Stimulated activated CD8-positive, alpha-beta memory T cell treated with anti-CD3 and anti-CD28 coated beads, Interleukin-4, amount 100 ng/mL, for 48 hours (primary cell): Measurements from ENCODE around the gene KCNIP1.
"Not testable (repeated sequence)": the region's sequence is repeated elsewhere in the genome, so short reads cannot be mapped to it uniquely, and the experiment has no call there.

ENCODE experiments used
- DNase-seq: peaks from one replicate; pipeline ENCODE4 v3.0.0-alpha.2; 2020

KCNIP1 gene

GRCh38 chr5:170538696-170539586 lies 35.1 kb downstream of the KCNIP1 start:
- DNase-seq = no peak

- no peak for DNase-seq
Observed at GRCh38 chr5:170540271-170540670, 36.5 kb downstream of the KCNIP1 start.

- DNase-seq = no peak
Observed at GRCh38 chr5:170541146-170541769, 37.4 kb downstream of the KCNIP1 start.

- DNase-seq = no peak
Observed at GRCh38 chr5:170542691-170543293, 39.0 kb downstream of the KCNIP1 start.

- no peak for DNase-seq
Observed at GRCh38 chr5:170545313-170545712, 41.5 kb downstream of the KCNIP1 start.

GRCh38 chr5:170545811-170546210 lies 42.0 kb downstream of the KCNIP1 start:
- DNase-seq = no peak

- DNase-seq = no peak
Observed at GRCh38 chr5:170546282-170546681, 42.5 kb downstream of the KCNIP1 start.

- DNase-seq = not testable (repeated sequence)
Observed at GRCh38 chr5:170550382-170550781, 46.6 kb downstream of the KCNIP1 start.

DNA sequence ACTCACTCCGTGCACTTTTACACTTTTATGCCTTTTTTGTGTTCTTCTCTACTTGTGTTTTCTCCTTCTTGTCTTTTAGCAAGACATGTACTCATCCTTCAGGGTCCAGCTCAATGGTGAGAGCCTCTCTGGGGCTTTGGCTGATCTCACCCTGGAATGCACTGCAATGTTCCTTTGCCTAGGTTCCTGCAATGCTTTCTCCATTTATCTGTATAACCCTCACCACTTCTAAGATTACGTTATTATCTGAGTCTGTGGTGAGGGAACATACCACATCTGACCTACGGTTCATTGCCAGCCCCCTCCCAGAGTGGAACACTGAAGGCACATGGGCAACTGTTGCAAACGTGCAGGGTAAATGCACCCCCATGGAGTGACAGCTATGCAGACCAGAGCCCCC lies 47.3 kb downstream of the KCNIP1 start:
- no peak for DNase-seq

DNA sequence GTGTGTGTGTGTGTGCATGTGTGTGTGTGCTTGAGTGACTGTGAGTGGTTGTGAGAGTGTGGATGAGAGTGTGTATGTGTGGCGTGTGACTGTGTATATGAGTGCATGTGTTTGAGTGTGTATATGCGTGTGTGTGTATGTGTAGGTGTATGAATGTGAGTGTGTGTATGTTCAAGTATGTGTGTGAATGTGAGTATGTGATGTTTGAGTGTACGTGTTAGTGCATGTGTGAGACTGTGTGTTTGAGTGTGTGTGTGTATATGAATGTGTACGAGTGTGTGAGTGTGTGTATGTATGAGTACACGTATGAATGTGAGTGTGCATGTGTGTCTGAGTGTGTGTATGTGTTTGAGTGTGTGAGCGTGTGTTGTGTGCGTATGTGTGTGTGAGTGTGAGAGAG lies 47.8 kb downstream of the KCNIP1 start:
- DNase-seq = no peak

DNA sequence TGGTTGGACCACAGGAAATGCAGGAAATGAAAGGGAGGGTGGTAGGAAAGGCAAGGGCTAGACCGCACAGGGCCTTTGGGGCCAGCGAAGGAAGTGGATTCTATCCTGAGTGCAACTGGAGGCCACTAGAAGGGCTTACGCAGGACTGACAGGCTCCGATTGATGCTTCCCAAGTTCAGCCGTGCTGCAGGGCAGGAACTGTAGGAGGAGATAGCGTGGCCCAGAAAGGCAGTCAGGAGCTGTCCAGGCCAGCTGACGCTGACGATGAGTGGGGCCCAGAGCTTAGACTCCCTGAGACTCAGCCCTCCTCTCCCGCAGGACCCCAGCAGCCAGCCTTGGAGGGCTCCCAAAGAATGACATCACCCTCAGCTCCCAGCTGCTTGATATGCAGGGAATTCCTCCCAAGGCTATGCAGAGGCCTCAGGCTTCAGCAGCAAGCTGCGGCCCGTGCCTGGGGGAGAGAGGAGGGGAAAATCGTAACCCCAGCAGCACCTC lies 48.8 kb downstream of the KCNIP1 start:
- DNase-seq = no peak

DNA sequence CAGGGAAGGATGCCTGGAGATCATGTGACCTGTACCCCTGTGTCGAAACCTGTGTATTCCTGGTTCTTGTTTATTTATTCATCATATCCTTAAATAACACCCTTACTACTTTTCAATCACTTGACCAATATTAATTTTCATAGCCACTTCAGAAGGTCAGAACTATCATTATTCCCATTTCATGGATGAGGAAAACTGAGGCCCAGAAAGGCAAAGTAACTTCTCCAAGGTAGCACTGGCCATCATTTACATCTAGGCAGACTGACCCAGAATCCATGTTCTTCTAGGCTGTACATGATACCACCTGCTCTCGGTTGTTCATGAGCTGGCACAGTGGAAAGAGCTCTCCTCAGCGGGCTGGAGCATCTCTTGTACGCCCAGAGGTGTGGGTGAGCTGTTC lies 49.4 kb downstream of the KCNIP1 start:
- DNase-seq = no peak

DNA sequence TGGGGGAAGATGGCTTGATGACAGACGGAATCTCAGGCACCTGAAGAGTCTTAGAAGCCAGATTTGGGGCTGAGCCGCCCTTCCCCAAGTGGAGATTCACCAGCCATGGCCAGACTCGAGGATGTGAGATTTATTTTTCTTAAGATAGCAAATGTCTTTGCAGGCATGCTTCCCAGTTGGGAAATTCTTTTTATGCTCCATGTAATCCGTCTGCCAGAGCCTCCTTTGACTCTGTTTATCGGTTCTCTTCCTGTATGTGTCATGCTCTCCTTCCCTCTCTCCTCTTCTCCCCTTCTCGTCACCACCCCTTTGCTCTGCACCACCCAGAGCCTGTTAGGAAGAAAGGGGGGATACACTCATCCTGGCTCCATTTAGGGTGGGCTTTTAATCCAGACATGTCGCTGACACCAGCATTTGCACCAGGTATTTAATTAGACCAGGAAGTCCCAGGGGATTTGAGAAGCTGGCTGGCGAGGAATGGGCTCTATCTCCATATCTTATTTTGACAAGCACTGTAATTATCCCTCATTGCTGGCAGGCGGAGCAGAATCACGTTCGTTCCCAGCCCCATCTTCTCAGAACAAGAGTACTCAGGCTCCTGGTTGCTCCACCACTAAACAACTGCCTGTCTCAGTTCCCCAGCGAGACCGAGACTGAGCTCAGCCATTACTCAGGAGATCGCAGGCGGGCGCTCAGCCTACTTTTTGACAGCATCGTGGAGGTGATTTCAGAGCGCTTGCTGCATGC lies 50.9 kb downstream of the KCNIP1 start:
- no peak for DNase-seq

GRCh38 chr5:170557314-170557713 lies 53.5 kb downstream of the KCNIP1 start:
- DNase-seq = no peak

DNA sequence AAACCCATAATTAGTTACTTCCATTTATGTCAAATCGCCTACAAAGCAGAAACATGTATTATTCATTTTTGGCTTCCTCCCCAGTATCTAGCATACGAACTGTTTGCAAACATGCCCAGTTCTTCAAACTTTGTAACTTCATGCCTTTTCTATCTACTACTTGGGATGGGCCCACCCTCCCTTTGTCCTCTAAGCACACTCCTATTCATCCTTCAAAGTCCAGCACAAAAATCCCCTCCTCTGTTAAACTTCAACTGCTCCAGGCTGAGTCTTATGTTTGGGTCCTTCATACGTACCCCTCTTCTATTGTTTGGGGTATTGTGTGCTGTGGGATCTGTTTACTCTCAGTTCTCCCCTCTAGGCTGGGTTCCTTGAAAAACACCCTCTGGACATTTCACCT lies 55.5 kb downstream of the KCNIP1 start:
- no peak for DNase-seq

- no peak for DNase-seq
Observed at GRCh38 chr5:170560938-170561337, 57.1 kb downstream of the KCNIP1 start.

- DNase-seq = no peak
Observed at GRCh38 chr5:170562166-170562874, 58.5 kb downstream of the KCNIP1 start.

DNA sequence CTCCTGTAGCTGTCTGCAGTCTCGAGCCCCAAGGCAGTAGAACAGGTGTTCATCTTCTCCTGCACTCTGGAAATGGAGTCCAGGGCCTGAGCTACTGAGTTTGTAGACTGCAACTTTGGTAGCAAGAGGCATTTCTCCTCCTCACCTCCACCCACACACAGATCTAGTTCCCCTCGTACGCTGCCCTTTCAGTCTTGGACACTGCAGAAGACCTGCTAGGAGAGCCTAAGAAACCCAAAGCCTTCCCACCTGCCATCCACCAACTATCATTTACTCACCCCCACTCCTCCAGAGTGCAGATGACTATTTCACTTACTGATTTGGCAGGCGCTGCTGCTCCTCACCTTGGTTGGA lies 59.0 kb downstream of the KCNIP1 start:
- no peak for DNase-seq

GRCh38 chr5:170563824-170564567 lies 60.2 kb downstream of the KCNIP1 start:
- DNase-seq = no peak

DNA sequence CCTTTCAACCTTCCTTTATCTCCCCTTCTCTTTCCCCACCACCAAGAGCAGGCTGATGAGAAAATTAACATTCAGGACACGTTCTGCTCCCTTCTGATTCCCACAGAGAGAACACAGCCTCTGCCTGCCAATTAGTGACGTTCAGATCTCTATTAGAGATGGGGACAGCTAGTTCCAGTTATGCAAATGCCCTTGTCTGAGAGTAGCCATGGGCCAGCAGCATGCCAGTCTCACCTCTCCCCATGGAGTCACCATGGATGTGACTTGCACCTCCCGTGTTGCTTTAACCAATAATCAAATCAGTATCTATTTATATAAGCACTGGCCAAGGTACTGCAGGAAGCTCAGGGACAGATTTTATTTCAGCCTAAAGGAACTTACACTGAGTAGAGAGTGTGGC lies 61.3 kb downstream of the KCNIP1 start:
- DNase-seq = no peak

GRCh38 chr5:170569101-170569500 lies 65.3 kb downstream of the KCNIP1 start:
- no peak for DNase-seq

GRCh38 chr5:170570476-170570875 lies 66.7 kb downstream of the KCNIP1 start:
- no peak for DNase-seq
